Skeletal muscle satellite cell (primary cell): ENCODE results near the gene SHANK1. TPM values are rescaled to one million over a fixed set of nuclear protein-coding genes. Genes with fewer than 3 reads are reported as not detected.
"Not testable (repeated sequence)": the region's sequence is repeated elsewhere in the genome, so short reads cannot be mapped to it uniquely, and the experiment has no call there.

ENCODE experiments used
- H3K27me3 ChIP-seq: 2 replicates; pipeline ENCODE4 v1.7.0; 2013; ENCODE audit warnings: low read length; ENCODE audit not compliant: control insufficient read depth, insufficient read depth
- H3K36me3 ChIP-seq: 2 replicates; pipeline ENCODE4 v1.7.0; 2013; ENCODE audit warnings: mild to moderate bottlenecking, control low read depth, low read length; ENCODE audit not compliant: insufficient read depth
- H3K4me1 ChIP-seq: 2 replicates; pipeline ENCODE4 v1.7.0; 2013; ENCODE audit warnings: low read length; ENCODE audit not compliant: control insufficient read depth, insufficient read depth
- H3K4me2 ChIP-seq: 2 replicates; pipeline ENCODE4 v1.7.0; 2013; ENCODE audit warnings: mild to moderate bottlenecking, low read length
- H3K4me3 ChIP-seq: 2 replicates; pipeline ENCODE4 v1.7.0; 2013; ENCODE audit warnings: low read length
- H3K9ac ChIP-seq: 2 replicates; pipeline ENCODE4 v1.7.0; 2013; ENCODE audit warnings: mild to moderate bottlenecking, low read depth, low read length, moderate library complexity
- H3K9me3 ChIP-seq: replicated peaks from 2 replicates; pipeline ENCODE4 v1.7.0; 2013; ENCODE audit warnings: mild to moderate bottlenecking, control low read depth, low read length
- total RNA-seq: library from RNA; depleted of rRNA; stranded (reverse); fragments of >200 nt; gene quantifications from 2 replicates; pipeline ENCODE4 v1.2.3, GENCODE V29; 2012; rRNA removed

The SHANK1 gene
- total RNA-seq = 0.25 and 1.5 TPM in 2 replicates

GRCh38 chr19:50719566-50719965 is at the start of gene SHANK1:
SHANK1 (minus strand) TSS chr19:50719802; CDS start chr19:50716919, 2,883 bp downstream.
- H3K4me2 ChIP-seq = peak within 1 kb of the TSS; percentile 52
- H3K27me3 ChIP-seq = peaks cover 7% of the 10 kb centered on the region
- H3K9ac ChIP-seq = no peak within 1 kb of the TSS
- no peaks in the 10 kb centered on the region for H3K9me3 ChIP-seq
- peak within 1 kb of the TSS; percentile 49 for H3K4me3 ChIP-seq
- no peaks in the 10 kb centered on the region for H3K36me3 ChIP-seq
- H3K4me1 ChIP-seq = peaks cover 18% of the 10 kb centered on the region

- Histone ChIP-seq H3K9me3 (no peaks in the 10 kb centered on the region), H3K4me3 (no peak overlapping the region), H3K36me3 (no peaks in the 10 kb centered on the region), H3K27me3 (no peaks in the 10 kb centered on the region), H3K9ac (no peak overlapping the region), H3K4me2 (no peak overlapping the region), H3K4me1 (no peaks in the 10 kb centered on the region)
These were observed 48.7 kb upstream of the SHANK1 start for GRCh38 chr19:50768277-50768676.

GRCh38 chr19:50767263-50767662 is 47.7 kb upstream of the SHANK1 start:
- H3K4me2 ChIP-seq, H3K4me1 ChIP-seq, H3K27me3 ChIP-seq, H3K9ac ChIP-seq, H3K36me3 ChIP-seq, H3K4me3 ChIP-seq, H3K9me3 ChIP-seq: not testable (repeated sequence)

GRCh38 chr19:50766746-50767145 is 47.1 kb upstream of the SHANK1 start:
- H3K27me3 ChIP-seq, H3K9me3 ChIP-seq, H3K4me3 ChIP-seq, H3K4me2 ChIP-seq, H3K36me3 ChIP-seq, H3K4me1 ChIP-seq, H3K9ac ChIP-seq: not testable (repeated sequence)

DNA sequence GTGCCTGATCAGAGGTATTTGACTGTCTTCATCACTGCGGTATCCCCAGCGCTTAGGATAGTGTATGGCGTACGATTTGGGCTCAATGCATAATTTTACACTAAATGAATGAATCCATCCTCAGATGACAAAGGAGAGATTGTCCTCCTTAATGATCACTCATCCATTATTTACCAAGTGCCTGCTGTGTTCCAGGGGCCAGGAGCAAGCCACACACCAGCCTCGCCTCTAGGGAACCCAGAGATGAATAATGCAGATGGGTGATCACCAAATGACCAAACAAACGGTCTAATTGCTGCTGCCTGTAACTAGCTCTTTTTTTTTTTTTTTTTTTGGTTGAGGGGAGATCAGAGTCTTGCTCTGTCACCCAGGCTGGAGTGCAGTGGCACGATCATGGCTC is 44.8 kb upstream of the SHANK1 start:
- no peaks in the 10 kb centered on the region for H3K9me3 ChIP-seq
- no peak overlapping the region for H3K9ac ChIP-seq
- no peaks in the 10 kb centered on the region for H3K27me3 ChIP-seq
- no peak overlapping the region for H3K4me2 ChIP-seq
- no peaks in the 10 kb centered on the region for H3K4me1 ChIP-seq
- no peaks in the 10 kb centered on the region for H3K36me3 ChIP-seq
- no peak overlapping the region for H3K4me3 ChIP-seq

DNA sequence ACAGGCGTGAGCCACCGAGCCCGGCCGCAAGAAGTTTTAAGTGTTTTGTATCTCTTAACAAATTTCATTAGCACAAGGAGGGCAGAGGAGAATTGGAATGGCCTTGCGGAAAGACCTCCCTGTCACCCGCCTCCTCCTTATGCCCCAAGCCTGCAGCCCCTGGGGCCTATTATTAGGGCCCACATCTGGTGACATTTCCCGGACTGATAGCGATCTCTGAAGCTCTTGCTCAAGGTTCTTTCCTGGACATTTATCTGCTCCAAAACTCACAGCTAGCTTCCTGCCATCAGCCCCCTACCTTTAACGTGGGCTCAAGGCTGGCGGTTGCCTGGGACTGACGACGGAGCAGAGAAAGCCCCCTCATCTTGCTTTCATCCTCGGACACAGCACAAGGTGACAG is 43.9 kb upstream of the SHANK1 start:
- not testable (repeated sequence) for H3K4me3 ChIP-seq, H3K9me3 ChIP-seq, H3K27me3 ChIP-seq, H3K4me1 ChIP-seq, H3K9ac ChIP-seq, H3K4me2 ChIP-seq, H3K36me3 ChIP-seq

GRCh38 chr19:50761501-50761900 is 41.9 kb upstream of the SHANK1 start:
- H3K9ac ChIP-seq, H3K27me3 ChIP-seq, H3K4me2 ChIP-seq, H3K36me3 ChIP-seq, H3K9me3 ChIP-seq, H3K4me3 ChIP-seq, H3K4me1 ChIP-seq: not testable (repeated sequence)

- Histone ChIP-seq H3K4me1 (no peaks in the 10 kb centered on the region), H3K36me3 (no peaks in the 10 kb centered on the region), H3K4me2 (no peak overlapping the region), H3K9me3 (no peaks in the 10 kb centered on the region), H3K9ac (no peak overlapping the region), H3K27me3 (peaks cover 3% of the 10 kb centered on the region), H3K4me3 (no peak overlapping the region)
These were observed 40.3 kb upstream of the SHANK1 start for GRCh38 chr19:50759886-50760285.

- not testable (repeated sequence) for H3K4me3 ChIP-seq, H3K4me1 ChIP-seq, H3K9me3 ChIP-seq, H3K36me3 ChIP-seq, H3K4me2 ChIP-seq, H3K27me3 ChIP-seq, H3K9ac ChIP-seq
These were observed 39.5 kb upstream of the SHANK1 start for GRCh38 chr19:50759076-50759475.

- not testable (repeated sequence) for H3K27me3 ChIP-seq, H3K4me2 ChIP-seq, H3K4me1 ChIP-seq, H3K9ac ChIP-seq, H3K9me3 ChIP-seq, H3K36me3 ChIP-seq, H3K4me3 ChIP-seq
These were observed 38.0 kb upstream of the SHANK1 start for GRCh38 chr19:50757624-50758023.

DNA sequence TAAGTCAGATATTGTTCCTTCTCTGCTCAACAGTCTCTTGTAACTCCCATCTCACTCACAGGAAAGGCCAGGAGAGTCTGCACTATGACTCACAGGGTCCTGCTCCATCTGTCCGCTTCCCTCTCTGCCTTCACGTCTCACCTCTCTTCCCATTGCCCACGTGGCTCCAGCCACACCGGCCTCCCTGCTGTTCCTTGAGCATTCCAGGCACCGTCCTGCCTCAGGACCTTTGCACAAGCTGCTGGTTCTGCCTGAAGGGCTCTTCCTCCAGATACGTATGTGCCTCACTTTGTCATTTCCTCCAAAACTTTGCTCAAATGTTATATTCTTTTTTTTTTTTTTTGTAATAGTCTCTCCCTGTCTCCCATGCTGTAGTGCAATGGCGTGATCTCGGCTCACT is 36.6 kb upstream of the SHANK1 start:
- H3K9me3 ChIP-seq, H3K4me1 ChIP-seq: not testable (repeated sequence)

DNA sequence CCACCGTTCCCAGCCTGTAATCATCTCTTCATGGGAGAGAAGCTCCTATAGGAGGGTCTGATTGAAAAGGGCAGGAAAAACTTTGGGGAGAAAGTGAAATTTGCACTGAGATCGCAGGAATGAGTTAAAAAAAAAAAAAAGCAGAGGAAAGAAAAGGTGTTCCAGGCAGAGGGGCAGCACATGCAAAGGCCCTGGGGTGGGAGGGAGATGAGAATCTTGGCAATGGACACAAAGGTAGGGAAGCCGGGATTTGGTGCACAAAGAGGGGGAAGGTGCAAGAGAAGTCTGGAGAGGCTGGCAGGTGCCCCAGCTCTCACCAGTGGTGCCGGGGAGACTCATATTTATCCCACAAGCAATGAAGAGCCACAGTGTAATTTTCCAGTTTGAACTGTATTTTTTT is 34.3 kb upstream of the SHANK1 start:
- Histone ChIP-seq H3K4me3 (no peak overlapping the region), H3K9ac (no peak overlapping the region), H3K4me2 (no peak overlapping the region), H3K4me1 (no peaks in the 10 kb centered on the region), H3K36me3 (no peaks in the 10 kb centered on the region), H3K9me3 (no peaks in the 10 kb centered on the region), H3K27me3 (peaks cover 3% of the 10 kb centered on the region)

More for the DNA sequence above, 36.6 kb upstream of the SHANK1 start:
- H3K27me3 ChIP-seq, H3K9ac ChIP-seq, H3K4me2 ChIP-seq, H3K36me3 ChIP-seq, H3K4me3 ChIP-seq: not testable (repeated sequence)
